B cell (primary cell): ENCODE results near the gene MPHOSPH8.

Experiments used
- CTCF ChIP-seq: fragments of 200-600 bp; IDR thresholded peaks from one replicate; pipeline ENCODE4 v1.8.0; 2022; ENCODE audit warnings: antibody characterized with exemption, mild to moderate bottlenecking
- EZH2 ChIP-seq: IDR thresholded peaks from 2 replicates; pipeline ENCODE4 v1.6.1; 2012; ENCODE audit warnings: borderline replicate concordance, low read depth, mild to moderate bottlenecking, moderate library complexity, low read length; ENCODE audit not compliant: insufficient read depth, poor library complexity, severe bottlenecking

GRCh38 chr13:19591864-19592263 lies 41.6 kb upstream of the MPHOSPH8 start:
- TF ChIP-seq CTCF (no peak), EZH2 (no peak)
